HepG2 (cell line): ENCODE data around the gene EMC8. TPM values are rescaled to one million over a fixed set of nuclear protein-coding genes. Genes with fewer than 3 reads are reported as not detected.

Experiments used
- ATAD3A ChIP-seq: sonication (generic); formaldehyde crosslinking; IDR thresholded peaks from 2 replicates; pipeline ENCODE4 v1.4.0; 2020; ENCODE audit warnings: missing genetic modification reagents
- ATF7 ChIP-seq, 2 experiments: fragments of 450-650 bp in 1 of 2; sonication (generic) in 1 of 2; formaldehyde crosslinking in 1 of 2; IDR thresholded peaks; 2 replicates each; pipeline versions ENCODE4 v1.4.0 to v1.6.1; 2016 to 2020; ENCODE audit warnings: antibody characterized with exemption in 1 of 2, mild to moderate bottlenecking in 1 of 2, missing genetic modification reagents in 1 of 2
- BCL6 ChIP-seq: IDR thresholded peaks from 2 replicates; pipeline ENCODE4 v1.6.1; 2016; ENCODE audit warnings: missing genetic modification reagents, missing compliant biosample characterization
- CEBPG ChIP-seq: IDR thresholded peaks from 2 replicates; pipeline ENCODE4 v1.6.1; 2016
- HNRNPH1 ChIP-seq: fragments of 200-400 bp; formaldehyde crosslinking; optimal IDR thresholded peaks from 2 replicates; pipeline ENCODE3; 2017; ENCODE audit warnings: mild to moderate bottlenecking, low read depth, low read length
- HNRNPL ChIP-seq: fragments of 200-400 bp; formaldehyde crosslinking; IDR thresholded peaks from 2 replicates; pipeline ENCODE4 v1.6.1; 2017; ENCODE audit warnings: mild to moderate bottlenecking, low read depth, low read length
- KAT8 ChIP-seq: IDR thresholded peaks from 2 replicates; pipeline ENCODE4 v1.6.1; 2016; ENCODE audit warnings: missing genetic modification reagents, missing compliant biosample characterization
- MEIS1 ChIP-seq: sonication (generic); formaldehyde crosslinking; IDR thresholded peaks from 2 replicates; pipeline ENCODE4 v1.9.0; 2021; ENCODE audit warnings: mild to moderate bottlenecking, missing genetic modification reagents, moderate library complexity, borderline replicate concordance
- NFYC ChIP-seq: IDR thresholded peaks from 2 replicates; pipeline ENCODE4 v1.6.1; 2016; ENCODE audit warnings: missing genetic modification reagents, missing compliant biosample characterization
- NRL ChIP-seq: sonication (generic); formaldehyde crosslinking; IDR thresholded peaks from 2 replicates; pipeline ENCODE4 v1.5.0; 2020; ENCODE audit warnings: missing genetic modification reagents, mild to moderate bottlenecking, moderate library complexity, borderline replicate concordance
- PHF8 ChIP-seq: sonication (generic); formaldehyde crosslinking; IDR thresholded peaks from 2 replicates; pipeline ENCODE4 v1.5.0; 2020; ENCODE audit warnings: missing genetic modification reagents
- SKI ChIP-seq: fragments of 450-650 bp; IDR thresholded peaks from one replicate; pipeline ENCODE4 v1.6.1; 2018; ENCODE audit warnings: mild to moderate bottlenecking; ENCODE audit not compliant: partially characterized antibody
- TEAD2 ChIP-seq: sonication (generic); formaldehyde crosslinking; IDR thresholded peaks from 2 replicates; pipeline ENCODE4 v1.9.0; 2021; ENCODE audit warnings: missing genetic modification reagents
- U2AF1 ChIP-seq: fragments of 200-400 bp; formaldehyde crosslinking; optimal IDR thresholded peaks from 2 replicates; pipeline ENCODE3; 2017; ENCODE audit warnings: mild to moderate bottlenecking, low read depth, low read length
- ZBTB34 ChIP-seq: sonication (generic); formaldehyde crosslinking; IDR thresholded peaks from 2 replicates; pipeline ENCODE4 v1.8.0; 2022; ENCODE audit warnings: mild to moderate bottlenecking, missing genetic modification reagents
- ZC3H4 ChIP-seq: sonication (generic); formaldehyde crosslinking; IDR thresholded peaks from 2 replicates; pipeline ENCODE4 v1.4.0; 2020; ENCODE audit warnings: missing genetic modification reagents, borderline replicate concordance
- ZKSCAN1 ChIP-seq: fragments of 150-350 bp; IDR thresholded peaks from 2 replicates; pipeline ENCODE4 v1.6.1; 2014; ENCODE audit warnings: low read length
- ZMAT5 ChIP-seq: sonication (generic); formaldehyde crosslinking; IDR thresholded peaks from 2 replicates; pipeline ENCODE4 v1.5.0; 2020; ENCODE audit warnings: mild to moderate bottlenecking, low read depth, missing genetic modification reagents, borderline replicate concordance
- ZMYM3 ChIP-seq: sonication (generic); formaldehyde crosslinking; IDR thresholded peaks from 2 replicates; pipeline ENCODE4 v1.5.1; 2020; ENCODE audit warnings: mild to moderate bottlenecking, missing genetic modification reagents
- ZNF205 ChIP-seq: IDR thresholded peaks from 2 replicates; pipeline ENCODE4 v1.6.1; 2018; ENCODE audit warnings: missing biosample characterization, missing genetic modification reagents
- ZNF530 ChIP-seq: sonication (generic); formaldehyde crosslinking; IDR thresholded peaks from 2 replicates; pipeline ENCODE4 v1.5.0; 2020; ENCODE audit warnings: low read depth, mild to moderate bottlenecking, missing genetic modification reagents
- ZNF567 ChIP-seq: sonication (generic); formaldehyde crosslinking; IDR thresholded peaks from 2 replicates; pipeline ENCODE4 v1.8.1; 2023; ENCODE audit warnings: mild to moderate bottlenecking, missing genetic modification reagents, borderline replicate concordance
- ZNF607 ChIP-seq: sonication (generic); formaldehyde crosslinking; IDR thresholded peaks from 2 replicates; pipeline ENCODE4 v1.5.1; 2020; ENCODE audit warnings: missing genetic modification reagents, mild to moderate bottlenecking, borderline replicate concordance
- ZNF792 ChIP-seq: IDR thresholded peaks from 2 replicates; pipeline ENCODE4 v1.6.1; 2016
- polyA plus RNA-seq, 8 experiments: library from polyadenylated mRNA; depleted of rRNA in 3 of 8; stranded (reverse) in 7 of 8; unstranded in 1 of 8; fragments of >200 nt; fragmentation: Illumina TruSeq in 4 of 8; extraction: Trizol in 4 of 8; gene quantifications; 2 replicates each; pipeline versions ENCODE4 v1.2.1 to v1.2.3, GENCODE V29; 2011 to 2016; ENCODE audit warnings: low read depth in 4 of 8, missing spikeins in 1 of 8, mixed read lengths in 1 of 8; ENCODE audit not compliant: insufficient read depth in 1 of 8
- total RNA-seq, 5 experiments: library from RNA; depleted of rRNA; stranded (reverse); fragments of >200 nt; fragmentation: Illumina TruSeq; extraction: Trizol; gene quantifications; 2 replicates each; pipeline ENCODE4 v1.2.3, GENCODE V29; 2016; ENCODE audit warnings: low read depth in 1 of 5
- TF ChIP-seq, protein P1 (sequence below): sonication (generic); formaldehyde crosslinking; IDR thresholded peaks from 2 replicates; pipeline ENCODE4 v1.4.0; 2020; ENCODE audit warnings: low read depth, missing genetic modification reagents
- TF ChIP-seq, protein P2 (sequence below): sonication (generic); formaldehyde crosslinking; IDR thresholded peaks from 2 replicates; pipeline ENCODE4 v1.4.0; 2020; ENCODE audit warnings: missing genetic modification reagents, borderline replicate concordance

The EMC8 gene
- total and polyA plus RNA-seq, 2 of the 13 experiments (the other 11 are each of a cell fraction or from before 2014, with no cell fraction given), result 55.0 to 76.0 TPM

DNA sequence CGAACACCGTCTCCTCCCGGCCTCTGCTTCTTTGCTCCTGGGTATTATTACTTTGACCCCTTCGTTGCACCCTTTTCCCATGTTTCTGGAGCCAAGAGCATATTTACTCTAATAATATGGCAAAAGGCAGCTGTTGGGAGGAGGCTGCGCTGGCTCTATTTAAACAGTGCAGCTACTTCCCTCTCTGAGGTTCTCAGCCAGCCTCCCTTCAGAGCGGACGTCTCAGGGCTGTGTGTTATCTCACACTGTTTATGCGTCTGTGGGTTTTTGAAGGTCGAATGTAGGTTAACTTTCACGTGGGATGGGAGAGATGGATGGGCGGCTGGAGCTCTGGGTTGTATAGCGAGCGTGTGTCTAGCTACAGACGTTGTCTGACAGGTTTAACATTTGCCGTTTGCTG lies 45.4 kb upstream of the EMC8 start (continued):
- TF ChIP-seq ATF7 (IDR thresholded peaks at IDR 0.05), result no peak
- no peak for TF ChIP-seq ATF7 (CRISPR knock-in tag; IDR thresholded peaks at IDR 0.05)
- no peak for TF ChIP-seq ZNF607 (CRISPR knock-in tag)
- TF ChIP-seq ZNF792 (CRISPR knock-in tag), result 0 out of 2 replicates have a peak, but pooled peaks have one; percentile 64
- no peak for TF ChIP-seq MEIS1
- TF ChIP-seq TEAD2, result no peak
- TF ChIP-seq NFYC, result no peak
- no peak for TF ChIP-seq ZKSCAN1
- no peak for TF ChIP-seq CEBPG
- TF ChIP-seq NRL (CRISPR knock-in tag), result no peak
- no peak for TF ChIP-seq ZNF567 (CRISPR knock-in tag)
- TF ChIP-seq PHF8 (CRISPR knock-in tag), result no peak
- TF ChIP-seq, protein P1, sequence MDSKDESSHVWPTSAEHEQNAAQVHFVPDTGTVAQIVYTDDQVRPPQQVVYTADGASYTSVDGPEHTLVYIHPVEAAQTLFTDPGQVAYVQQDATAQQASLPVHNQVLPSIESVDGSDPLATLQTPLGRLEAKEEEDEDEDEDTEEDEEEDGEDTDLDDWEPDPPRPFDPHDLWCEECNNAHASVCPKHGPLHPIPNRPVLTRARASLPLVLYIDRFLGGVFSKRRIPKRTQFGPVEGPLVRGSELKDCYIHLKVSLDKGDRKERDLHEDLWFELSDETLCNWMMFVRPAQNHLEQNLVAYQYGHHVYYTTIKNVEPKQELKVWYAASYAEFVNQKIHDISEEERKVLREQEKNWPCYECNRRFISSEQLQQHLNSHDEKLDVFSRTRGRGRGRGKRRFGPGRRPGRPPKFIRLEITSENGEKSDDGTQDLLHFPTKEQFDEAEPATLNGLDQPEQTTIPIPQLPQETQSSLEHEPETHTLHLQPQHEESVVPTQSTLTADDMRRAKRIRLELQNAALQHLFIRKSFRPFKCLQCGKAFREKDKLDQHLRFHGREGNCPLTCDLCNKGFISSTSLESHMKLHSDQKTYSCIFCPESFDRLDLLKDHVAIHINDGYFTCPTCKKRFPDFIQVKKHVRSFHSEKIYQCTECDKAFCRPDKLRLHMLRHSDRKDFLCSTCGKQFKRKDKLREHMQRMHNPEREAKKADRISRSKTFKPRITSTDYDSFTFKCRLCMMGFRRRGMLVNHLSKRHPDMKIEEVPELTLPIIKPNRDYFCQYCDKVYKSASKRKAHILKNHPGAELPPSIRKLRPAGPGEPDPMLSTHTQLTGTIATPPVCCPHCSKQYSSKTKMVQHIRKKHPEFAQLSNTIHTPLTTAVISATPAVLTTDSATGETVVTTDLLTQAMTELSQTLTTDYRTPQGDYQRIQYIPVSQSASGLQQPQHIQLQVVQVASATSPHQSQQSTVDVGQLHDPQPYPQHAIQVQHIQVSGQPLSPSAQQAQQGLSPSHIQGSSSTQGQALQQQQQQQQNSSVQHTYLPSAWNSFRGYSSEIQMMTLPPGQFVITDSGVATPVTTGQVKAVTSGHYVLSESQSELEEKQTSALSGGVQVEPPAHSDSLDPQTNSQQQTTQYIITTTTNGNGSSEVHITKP (CRISPR knock-in tag), result no peak
- TF ChIP-seq ZMAT5 (CRISPR knock-in tag), result no peak
- peak; percentile 75 for TF ChIP-seq BCL6 (CRISPR knock-in tag)
- TF ChIP-seq ZNF530 (CRISPR knock-in tag), result no peak
- peak; percentile 71; the same call in 1 of the 2 replicates for TF ChIP-seq ZMYM3 (CRISPR knock-in tag)
- TF ChIP-seq U2AF1, result no peak
- no peak for TF ChIP-seq ZC3H4 (CRISPR knock-in tag)
- TF ChIP-seq KAT8 (CRISPR knock-in tag), result peak; percentile 38; the same call in 1 of the 2 replicates
- TF ChIP-seq, protein P2, sequence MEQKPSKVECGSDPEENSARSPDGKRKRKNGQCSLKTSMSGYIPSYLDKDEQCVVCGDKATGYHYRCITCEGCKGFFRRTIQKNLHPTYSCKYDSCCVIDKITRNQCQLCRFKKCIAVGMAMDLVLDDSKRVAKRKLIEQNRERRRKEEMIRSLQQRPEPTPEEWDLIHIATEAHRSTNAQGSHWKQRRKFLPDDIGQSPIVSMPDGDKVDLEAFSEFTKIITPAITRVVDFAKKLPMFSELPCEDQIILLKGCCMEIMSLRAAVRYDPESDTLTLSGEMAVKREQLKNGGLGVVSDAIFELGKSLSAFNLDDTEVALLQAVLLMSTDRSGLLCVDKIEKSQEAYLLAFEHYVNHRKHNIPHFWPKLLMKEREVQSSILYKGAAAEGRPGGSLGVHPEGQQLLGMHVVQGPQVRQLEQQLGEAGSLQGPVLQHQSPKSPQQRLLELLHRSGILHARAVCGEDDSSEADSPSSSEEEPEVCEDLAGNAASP (CRISPR knock-in tag), result peak; percentile 44; the same call in 1 of the 2 replicates
- no peak for TF ChIP-seq ZNF205 (CRISPR knock-in tag)
- TF ChIP-seq HNRNPH1, result no peak
- no peak for TF ChIP-seq HNRNPL
- TF ChIP-seq ATAD3A (CRISPR knock-in tag), result no peak
- TF ChIP-seq SKI, result peak; percentile 68
- TF ChIP-seq ZBTB34, result 0 out of 2 replicates have a peak, but pooled peaks have one; percentile 40
